Panc1 (cell line): ENCODE results near the gene AKT1S1. TPM values are rescaled to one million over a fixed set of nuclear protein-coding genes. Genes with fewer than 3 reads are reported as not detected.
"Not testable (repeated sequence)": the region's sequence is repeated elsewhere in the genome, so short reads cannot be mapped to it uniquely, and the experiment has no call there.

Experiments used
- ATAC-seq: fragments of 200-7000 bp; cut with Tn5 transposase; 2 replicates; pipeline ENCODE4 v1.9.1; 2020; ENCODE audit warnings: mild to moderate bottlenecking, moderate library complexity
- BruUV-seq: library from RNA; stranded (reverse); fragments of 400-500 nt; replicated peaks from 2 replicates; lab custom pipeline; 2021; lab: Mats Ljungman, UMichigan
- CTCF ChIA-PET: fragments of 300-600 bp; sonication (Branson Sonifier 250); formaldehyde crosslinking; loops from one replicate; lab custom pipeline; 2022; ENCODE audit warnings: antibody characterized with exemption; lab: Charles Lee
- POLR2A ChIA-PET: fragments of 300-600 bp; sonication (Branson Sonifier 250); formaldehyde crosslinking; loops from one replicate; lab custom pipeline; 2022; ENCODE audit warnings: antibody characterized with exemption; lab: Charles Lee
- DNase-seq: peaks from one replicate; pipeline ENCODE4 v3.0.0-alpha.2; 2010; ENCODE audit warnings: low read depth, low spot score
- H3K27ac ChIP-seq: 2 replicates; pipeline ENCODE4 v1.5.1; 2011; ENCODE audit warnings: mild to moderate bottlenecking, low read length, inconsistent platforms
- H3K27me3 ChIP-seq: fragments of 200-500 bp; sonication (Bioruptor generic); 2 replicates; pipeline ENCODE4 v1.6.0; 2014; ENCODE audit warnings: low read length, inconsistent platforms; ENCODE audit not compliant: control insufficient read depth, insufficient read depth
- H3K36me3 ChIP-seq: fragments of 200-500 bp; sonication (Bioruptor generic); 2 replicates; pipeline ENCODE4 v1.5.1; 2014; ENCODE audit warnings: inconsistent platforms, mild to moderate bottlenecking, low read length, moderate library complexity; ENCODE audit not compliant: control insufficient read depth, insufficient read depth
- H3K4me1 ChIP-seq: 2 replicates; pipeline ENCODE4 v1.5.1; 2011; ENCODE audit warnings: inconsistent platforms, mild to moderate bottlenecking, low read length, moderate library complexity; ENCODE audit not compliant: control insufficient read depth, insufficient read depth
- H3K4me3 ChIP-seq, 2 experiments: 2 replicates each; pipeline ENCODE4 v1.5.1; 2011 to 2012; ENCODE audit warnings: low read depth in 2 of 2, low read length in 2 of 2, mild to moderate bottlenecking in 2 of 2, inconsistent platforms in 1 of 2, moderate library complexity in 1 of 2
- H3K9me3 ChIP-seq: fragments of 200-500 bp; sonication (Bioruptor generic); 2 replicates; pipeline ENCODE4 v1.5.1; 2014; ENCODE audit warnings: low read depth, mild to moderate bottlenecking, inconsistent platforms, low read length, moderate library complexity; ENCODE audit not compliant: control insufficient read depth, insufficient read depth
- POLR2AphosphoS5 ChIP-seq: IDR thresholded peaks from 2 replicates; pipeline ENCODE4 v1.6.1; 2012; ENCODE audit warnings: mild to moderate bottlenecking, low read depth, low read length, moderate library complexity
- SIN3A ChIP-seq: IDR thresholded peaks from 2 replicates; pipeline ENCODE4 v1.6.1; 2012; ENCODE audit warnings: low read depth, mild to moderate bottlenecking, low read length, moderate library complexity, borderline replicate concordance; ENCODE audit not compliant: insufficient read depth
- TCF7L2 ChIP-seq: IDR thresholded peaks from 2 replicates; pipeline ENCODE4 v1.6.1; 2011; ENCODE audit warnings: mild to moderate bottlenecking, low read depth, low read length, inconsistent platforms
- in situ Hi-C: cut with HindIII; loops from 2 replicates; pipeline ENCODE4 v1.10.0; 2016; ENCODE audit warnings: low sequenced_read_pairs, low pct_unique_long_range_greater_than_20kb
- intact Hi-C: fragments of 100-400 bp; cut with micrococcal nuclease; formaldehyde crosslinking; loops from one replicate; pipeline ENCODE4 v1.10.0; 2022; ENCODE audit not compliant: unreplicated experiment
- total RNA-seq: library from RNA; stranded (reverse); gene quantifications from one replicate; pipeline ENCODE4 v1.2.1, GENCODE V29; 2021; ENCODE audit not compliant: unreplicated experiment
- TF ChIP-seq, protein P1 (sequence below): fragments of 450-650 bp; IDR thresholded peaks from 2 replicates; pipeline ENCODE4 v1.5.1; 2017; ENCODE audit warnings: mild to moderate bottlenecking
- TF ChIP-seq, protein P2 (sequence below), 2 experiments: IDR thresholded peaks; 2 replicates each; pipeline ENCODE4 v1.6.1; 2011 to 2012; ENCODE audit warnings: low read depth in 2 of 2, control low read depth in 1 of 2, low read length in 1 of 2, mild to moderate bottlenecking in 1 of 2, moderate library complexity in 1 of 2; ENCODE audit not compliant: insufficient read depth in 1 of 2

Gene AKT1S1
- total RNA-seq, 1 experiment from 2014 or later, result 92.8 TPM

- Histone ChIP-seq H3K27ac (no peak overlapping the region), H3K4me1 (peaks cover 3% of the 10 kb centered on the region; the same call in 1 of the 2 replicates), H3K27me3 (no peaks in the 10 kb centered on the region), H3K4me3 (no peak overlapping the region), H3K36me3 (no peaks in the 10 kb centered on the region; the same call in 1 of the 2 replicates), H3K9me3 (no peaks in the 10 kb centered on the region)
- TF ChIP-seq, protein P1, sequence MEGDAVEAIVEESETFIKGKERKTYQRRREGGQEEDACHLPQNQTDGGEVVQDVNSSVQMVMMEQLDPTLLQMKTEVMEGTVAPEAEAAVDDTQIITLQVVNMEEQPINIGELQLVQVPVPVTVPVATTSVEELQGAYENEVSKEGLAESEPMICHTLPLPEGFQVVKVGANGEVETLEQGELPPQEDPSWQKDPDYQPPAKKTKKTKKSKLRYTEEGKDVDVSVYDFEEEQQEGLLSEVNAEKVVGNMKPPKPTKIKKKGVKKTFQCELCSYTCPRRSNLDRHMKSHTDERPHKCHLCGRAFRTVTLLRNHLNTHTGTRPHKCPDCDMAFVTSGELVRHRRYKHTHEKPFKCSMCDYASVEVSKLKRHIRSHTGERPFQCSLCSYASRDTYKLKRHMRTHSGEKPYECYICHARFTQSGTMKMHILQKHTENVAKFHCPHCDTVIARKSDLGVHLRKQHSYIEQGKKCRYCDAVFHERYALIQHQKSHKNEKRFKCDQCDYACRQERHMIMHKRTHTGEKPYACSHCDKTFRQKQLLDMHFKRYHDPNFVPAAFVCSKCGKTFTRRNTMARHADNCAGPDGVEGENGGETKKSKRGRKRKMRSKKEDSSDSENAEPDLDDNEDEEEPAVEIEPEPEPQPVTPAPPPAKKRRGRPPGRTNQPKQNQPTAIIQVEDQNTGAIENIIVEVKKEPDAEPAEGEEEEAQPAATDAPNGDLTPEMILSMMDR, result no peak
- TF ChIP-seq SIN3A, result no peak
- no peak for TF ChIP-seq TCF7L2
- TF ChIP-seq, protein P2, sequence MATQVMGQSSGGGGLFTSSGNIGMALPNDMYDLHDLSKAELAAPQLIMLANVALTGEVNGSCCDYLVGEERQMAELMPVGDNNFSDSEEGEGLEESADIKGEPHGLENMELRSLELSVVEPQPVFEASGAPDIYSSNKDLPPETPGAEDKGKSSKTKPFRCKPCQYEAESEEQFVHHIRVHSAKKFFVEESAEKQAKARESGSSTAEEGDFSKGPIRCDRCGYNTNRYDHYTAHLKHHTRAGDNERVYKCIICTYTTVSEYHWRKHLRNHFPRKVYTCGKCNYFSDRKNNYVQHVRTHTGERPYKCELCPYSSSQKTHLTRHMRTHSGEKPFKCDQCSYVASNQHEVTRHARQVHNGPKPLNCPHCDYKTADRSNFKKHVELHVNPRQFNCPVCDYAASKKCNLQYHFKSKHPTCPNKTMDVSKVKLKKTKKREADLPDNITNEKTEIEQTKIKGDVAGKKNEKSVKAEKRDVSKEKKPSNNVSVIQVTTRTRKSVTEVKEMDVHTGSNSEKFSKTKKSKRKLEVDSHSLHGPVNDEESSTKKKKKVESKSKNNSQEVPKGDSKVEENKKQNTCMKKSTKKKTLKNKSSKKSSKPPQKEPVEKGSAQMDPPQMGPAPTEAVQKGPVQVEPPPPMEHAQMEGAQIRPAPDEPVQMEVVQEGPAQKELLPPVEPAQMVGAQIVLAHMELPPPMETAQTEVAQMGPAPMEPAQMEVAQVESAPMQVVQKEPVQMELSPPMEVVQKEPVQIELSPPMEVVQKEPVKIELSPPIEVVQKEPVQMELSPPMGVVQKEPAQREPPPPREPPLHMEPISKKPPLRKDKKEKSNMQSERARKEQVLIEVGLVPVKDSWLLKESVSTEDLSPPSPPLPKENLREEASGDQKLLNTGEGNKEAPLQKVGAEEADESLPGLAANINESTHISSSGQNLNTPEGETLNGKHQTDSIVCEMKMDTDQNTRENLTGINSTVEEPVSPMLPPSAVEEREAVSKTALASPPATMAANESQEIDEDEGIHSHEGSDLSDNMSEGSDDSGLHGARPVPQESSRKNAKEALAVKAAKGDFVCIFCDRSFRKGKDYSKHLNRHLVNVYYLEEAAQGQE (IDR thresholded peaks at IDR 0.05; ENCODE audit: insufficient read depth in 1 of 2, low read depth in 2 of 2, low read length in 1 of 2), result no peak
- TF ChIP-seq POLR2AphosphoS5, result no peak
- intact Hi-C loops, result no loop called here
- ATAC-seq, result no peak
- ChIA-PET POLR2A (no interaction called here), CTCF (no interaction called here)
- no TSS peak for BruUV-seq
- DNase-seq, result no peak
- in situ Hi-C loops, result no loop called here
Observed at GRCh38 chr19:49823472-49823871, 53.7 kb downstream of the AKT1S1 start.

GRCh38 chr19:49820125-49820524 lies 57.0 kb downstream of the AKT1S1 start:
- no peak for ATAC-seq
- in situ Hi-C loops, result no loop called here
- Histone ChIP-seq H3K9me3 (no peaks in the 10 kb centered on the region), H3K36me3 (no peaks in the 10 kb centered on the region; the same call in 1 of the 2 replicates), H3K4me3 (no peak overlapping the region), H3K27ac (no peak overlapping the region), H3K27me3 (no peaks in the 10 kb centered on the region), H3K4me1 (peaks cover 7% of the 10 kb centered on the region; the same call in 1 of the 2 replicates)
- TF ChIP-seq TCF7L2, result no peak
- TF ChIP-seq, protein P2 (IDR thresholded peaks at IDR 0.05; ENCODE audit: insufficient read depth in 1 of 2, low read depth in 2 of 2, low read length in 1 of 2), result no peak
- no TSS peak for BruUV-seq
- intact Hi-C loops, result no loop called here
- POLR2A ChIA-PET, result no interaction called here
- no peak for DNase-seq
- CTCF ChIA-PET, result no interaction called here

- ATAC-seq, H3K36me3 ChIP-seq, H3K27me3 ChIP-seq, intact Hi-C loops, H3K27ac ChIP-seq, CTCF ChIA-PET, DNase-seq, H3K9me3 ChIP-seq, in situ Hi-C loops, BruUV-seq, H3K4me1 ChIP-seq: not testable (repeated sequence)
- POLR2A ChIA-PET, result interaction anchor here (0.7 kb wide), 1 partner anchor 21 kb away, joined by 5 read pairs; no protein-coding TSS in a partner anchor
- H3K4me3 ChIP-seq, result peak overlapping the region; percentile 92 to 95
Observed at GRCh38 chr19:49819452-49820115, 57.6 kb downstream of the AKT1S1 start.
